ENCODE results near the gene SH3PXD2A.
"Not testable (repeated sequence)": the region's sequence is repeated elsewhere in the genome, so short reads cannot be mapped to it uniquely, and the experiment has no call there.

The SH3PXD2A gene

GRCh38 chr10:103614306-103615158 lies 240.8 kb downstream of the SH3PXD2A start:
- TF ChIP-seq CTCF (IDR thresholded peaks at IDR 0.05; ENCODE audit: control insufficient read depth, extremely low read depth, insufficient read depth) = no peak
- no peak overlapping the region for H3K4me3 ChIP-seq (ENCODE audit: low read depth, low read length)
- no peak for DNase-seq (ENCODE audit: low read depth)

GRCh38 chr10:103613616-103614015 lies 241.8 kb downstream of the SH3PXD2A start:
- H3K4me3 ChIP-seq (ENCODE audit: low read depth, low read length) = no peak overlapping the region
- no peak for TF ChIP-seq CTCF (IDR thresholded peaks at IDR 0.05; ENCODE audit: control insufficient read depth, extremely low read depth, insufficient read depth)
- DNase-seq (ENCODE audit: low read depth) = no peak

GRCh38 chr10:103612462-103613365 lies 242.7 kb downstream of the SH3PXD2A start:
- no peak for TF ChIP-seq CTCF (IDR thresholded peaks at IDR 0.05; ENCODE audit: control insufficient read depth, extremely low read depth, insufficient read depth)
- no peak overlapping the region for H3K4me3 ChIP-seq (ENCODE audit: low read depth, low read length)
- no peak for DNase-seq (ENCODE audit: low read depth)

- no peak overlapping the region for H3K4me3 ChIP-seq (ENCODE audit: low read depth, low read length)
- no peak for DNase-seq (ENCODE audit: low read depth)
- no peak for TF ChIP-seq CTCF (IDR thresholded peaks at IDR 0.05; ENCODE audit: control insufficient read depth, extremely low read depth, insufficient read depth)
Measured at GRCh38 chr10:103610921-103611511, 244.4 kb downstream of the SH3PXD2A start.

- DNase-seq (ENCODE audit: low read depth) = no peak
- no peak for TF ChIP-seq CTCF (IDR thresholded peaks at IDR 0.05; ENCODE audit: control insufficient read depth, extremely low read depth, insufficient read depth)
- no peak overlapping the region for H3K4me3 ChIP-seq (ENCODE audit: low read depth, low read length)
Measured at GRCh38 chr10:103610083-103610472, 245.3 kb downstream of the SH3PXD2A start.

GRCh38 chr10:103609231-103610082 lies 245.9 kb downstream of the SH3PXD2A start:
- TF ChIP-seq CTCF (IDR thresholded peaks at IDR 0.05; ENCODE audit: control insufficient read depth, extremely low read depth, insufficient read depth) = no peak
- H3K4me3 ChIP-seq (ENCODE audit: low read depth, low read length) = no peak overlapping the region
- DNase-seq (ENCODE audit: low read depth) = no peak

GRCh38 chr10:103608056-103608455 lies 247.3 kb downstream of the SH3PXD2A start:
- not testable (repeated sequence) for H3K4me3 ChIP-seq (ENCODE audit: low read depth, low read length); DNase-seq (ENCODE audit: low read depth)

GRCh38 chr10:103607051-103607450 lies 248.3 kb downstream of the SH3PXD2A start:
- DNase-seq (ENCODE audit: low read depth); H3K4me3 ChIP-seq (ENCODE audit: low read depth, low read length): not testable (repeated sequence)

- DNase-seq (ENCODE audit: low read depth); H3K4me3 ChIP-seq (ENCODE audit: low read depth, low read length): not testable (repeated sequence)
Measured at GRCh38 chr10:103606097-103606438, 249.3 kb downstream of the SH3PXD2A start.

Data from LNCaP clone FGC (cell line).